Measurements from ENCODE around the gene ALKBH2. TPM values are rescaled to one million over a fixed set of nuclear protein-coding genes. Genes with fewer than 3 reads are reported as not detected.

ALKBH2 gene
- total RNA-seq, 1 donor from 2014 or later, result 47.9 TPM

DNA sequence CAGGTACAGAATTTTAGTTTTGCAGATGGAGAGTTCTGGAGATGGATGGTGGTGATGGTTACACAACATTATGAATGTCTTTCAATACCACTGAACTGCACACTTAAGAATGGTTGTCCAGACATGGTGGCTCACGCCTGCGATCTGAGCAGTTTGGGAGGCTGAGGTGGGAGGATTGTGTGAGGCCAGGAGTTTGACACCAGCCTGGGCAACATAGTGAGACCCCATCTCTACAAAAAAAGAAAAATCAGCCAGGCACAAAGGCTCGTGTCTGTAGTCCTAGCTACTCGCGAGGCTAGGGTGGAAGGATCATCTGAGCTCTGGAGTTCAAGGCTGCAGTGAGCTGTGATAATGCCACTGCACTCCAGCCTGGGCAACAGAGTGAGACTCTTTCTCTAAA is 49.0 kb downstream of the ALKBH2 start:
- Histone ChIP-seq H3K27me3 (ENCODE audit: control insufficient read depth, insufficient read depth, low read length) (no peaks in the 10 kb centered on the region), H3K36me3 (ENCODE audit: control insufficient read depth, insufficient read depth, low read length) (no peaks in the 10 kb centered on the region), H3K4me3 (ENCODE audit: low read depth, low read length) (no peak overlapping the region)
- DNase-seq (ENCODE audit: low read depth) (no peak), FAIRE-seq (no peak)
- TF ChIP-seq, protein P1, sequence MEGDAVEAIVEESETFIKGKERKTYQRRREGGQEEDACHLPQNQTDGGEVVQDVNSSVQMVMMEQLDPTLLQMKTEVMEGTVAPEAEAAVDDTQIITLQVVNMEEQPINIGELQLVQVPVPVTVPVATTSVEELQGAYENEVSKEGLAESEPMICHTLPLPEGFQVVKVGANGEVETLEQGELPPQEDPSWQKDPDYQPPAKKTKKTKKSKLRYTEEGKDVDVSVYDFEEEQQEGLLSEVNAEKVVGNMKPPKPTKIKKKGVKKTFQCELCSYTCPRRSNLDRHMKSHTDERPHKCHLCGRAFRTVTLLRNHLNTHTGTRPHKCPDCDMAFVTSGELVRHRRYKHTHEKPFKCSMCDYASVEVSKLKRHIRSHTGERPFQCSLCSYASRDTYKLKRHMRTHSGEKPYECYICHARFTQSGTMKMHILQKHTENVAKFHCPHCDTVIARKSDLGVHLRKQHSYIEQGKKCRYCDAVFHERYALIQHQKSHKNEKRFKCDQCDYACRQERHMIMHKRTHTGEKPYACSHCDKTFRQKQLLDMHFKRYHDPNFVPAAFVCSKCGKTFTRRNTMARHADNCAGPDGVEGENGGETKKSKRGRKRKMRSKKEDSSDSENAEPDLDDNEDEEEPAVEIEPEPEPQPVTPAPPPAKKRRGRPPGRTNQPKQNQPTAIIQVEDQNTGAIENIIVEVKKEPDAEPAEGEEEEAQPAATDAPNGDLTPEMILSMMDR (IDR thresholded peaks at IDR 0.05; ENCODE audit: insufficient read depth, low read length, severe bottlenecking), result no peak

Other genes starting within 250 kb of the ALKBH2 start
- 7.1 and 8.1 TPM in 2 replicates for gene SSH1, start 235.9 kb downstream of the ALKBH2 start, total RNA-seq
- not detected in 2 replicates for gene DAO, start 213.4 kb downstream of the ALKBH2 start, total RNA-seq
- gene SVOP, start 72.4 kb downstream of the ALKBH2 start, total RNA-seq, result not detected in 2 replicates
- gene USP30, start 40.9 kb downstream of the ALKBH2 start, total RNA-seq, result 3.9 and 4.5 TPM in 2 replicates
- gene UNG, start 4.1 kb upstream of the ALKBH2 start, total RNA-seq, result 14.8 and 24.2 TPM in 2 replicates
- 0.79 and 1.4 TPM in 2 replicates for gene ACACB, start 23.1 kb upstream of the ALKBH2 start, total RNA-seq
- gene FOXN4, start 215.8 kb upstream of the ALKBH2 start, total RNA-seq, result not detected in 2 replicates